ENCODE data around the gene MAP3K4. TPM values are rescaled to one million over a fixed set of nuclear protein-coding genes. Genes with fewer than 3 reads are reported as not detected.

Gene MAP3K4
- total RNA-seq, 2 experiments from 2014 or later = 42.9 to 43.4 TPM

DNA sequence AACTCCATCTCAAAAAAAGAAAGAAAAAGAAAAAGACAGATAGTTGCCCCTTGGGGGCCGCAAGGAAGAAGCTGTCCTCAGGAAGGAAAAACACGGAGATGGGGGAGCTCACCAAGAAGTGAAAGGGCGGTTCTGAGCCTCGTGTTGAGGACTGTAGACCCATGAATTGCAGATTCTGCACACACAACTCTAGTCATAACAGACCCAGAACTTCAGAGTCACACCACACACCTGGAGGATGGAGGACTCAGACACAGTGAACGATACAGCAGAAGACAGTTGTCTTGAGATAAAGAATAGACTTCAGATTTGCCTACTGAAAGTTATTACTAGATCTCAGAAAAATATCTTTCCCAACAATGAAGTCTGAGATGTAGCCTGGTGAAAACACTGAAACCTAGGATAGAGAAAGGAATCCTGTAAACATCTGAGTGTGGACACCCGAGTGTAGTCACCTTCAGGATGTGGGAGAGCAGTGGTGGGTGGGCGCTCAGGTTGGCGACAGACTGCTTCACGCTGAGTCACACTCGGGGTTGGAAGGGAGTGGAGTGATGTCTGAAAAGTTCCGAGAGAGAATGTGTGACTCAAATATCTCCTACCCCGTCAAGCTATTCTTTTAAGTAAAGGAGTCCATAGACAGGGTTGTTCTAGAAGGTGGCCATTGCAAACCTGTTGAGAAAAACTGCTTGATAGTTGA is 88.1 kb downstream of the MAP3K4 start:
- no peak overlapping the region for H3K27ac Mint-ChIP-seq
- peaks cover 11% of the 10 kb centered on the region for H3K36me3 Mint-ChIP-seq
- H3K27me3 Mint-ChIP-seq = no peaks in the 10 kb centered on the region
- H3K9me3 Mint-ChIP-seq = no peaks in the 10 kb centered on the region
- intact Hi-C loops (cut with micrococcal nuclease) = loop anchor here (1.0 to 5.0 kb wide), 5 partner anchors 23 to 193 kb away; partner anchors contain the start of genes AGPAT4 and MAP3K4
- CTCF ChIA-PET = interaction anchor here (0.6 to 1.7 kb wide), 4 partner anchors 8 to 149 kb away, joined by 3 to 6 read pairs (median 4); no protein-coding TSS in a partner anchor
- peak; percentile 89 for DNase-seq
- POLR2A ChIA-PET = interaction anchor here (1.1 to 1.6 kb wide), 3 partner anchors 19 to 194 kb away, joined by 3 to 7 read pairs (median 7); partner anchors contain the start of gene AGPAT4
- peak overlapping the region; percentile 35 for H3K4me3 Mint-ChIP-seq
- peaks cover 6% of the 10 kb centered on the region for H3K4me1 Mint-ChIP-seq (ENCODE audit: low read depth)

DNA sequence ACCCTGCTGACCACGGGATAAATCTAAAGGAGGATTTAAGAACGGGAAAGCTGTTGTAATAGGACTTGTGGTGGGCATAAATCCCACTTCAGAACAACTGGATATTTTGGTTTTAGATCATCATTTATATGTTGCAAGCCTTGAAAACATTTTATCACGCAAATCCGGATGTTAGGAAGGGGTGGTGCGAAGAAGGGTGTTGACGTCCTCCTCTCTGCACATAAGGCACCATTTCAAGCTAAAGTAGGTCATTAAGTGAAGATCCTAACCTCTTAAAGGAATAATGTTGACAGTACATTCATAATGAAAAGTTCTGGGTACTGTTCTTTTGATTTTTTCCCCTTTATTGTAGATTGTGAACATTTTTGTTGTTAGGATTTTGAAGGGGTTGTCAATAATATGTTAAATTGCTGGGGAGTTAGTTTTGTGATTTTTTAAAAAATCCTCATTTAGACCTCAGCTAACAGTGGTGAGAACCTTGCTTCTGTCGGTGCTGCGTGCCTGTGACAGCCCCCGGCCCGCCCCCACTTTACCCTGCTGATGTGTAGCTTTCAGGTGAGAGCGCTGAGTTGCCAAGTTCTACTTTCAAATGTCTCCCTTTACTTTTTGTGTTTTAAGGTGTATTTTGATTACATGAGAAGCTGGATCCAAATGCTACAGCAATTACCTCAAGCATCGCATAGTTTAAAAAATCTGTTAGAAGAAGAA is 88.8 kb downstream of the MAP3K4 start:
- Mint-ChIP-seq H3K27me3 (no peaks in the 10 kb centered on the region), H3K36me3 (peaks cover 15% of the 10 kb centered on the region), H3K9me3 (no peaks in the 10 kb centered on the region), H3K4me1 (ENCODE audit: low read depth) (peaks cover 8% of the 10 kb centered on the region), H3K4me3 (no peak overlapping the region), H3K27ac (no peak overlapping the region)
- peak; percentile 33 for DNase-seq
- intact Hi-C loops (cut with micrococcal nuclease) = loop anchor here (1.0 to 5.0 kb wide), 4 partner anchors 24 to 192 kb away; partner anchors contain the start of genes AGPAT4 and MAP3K4
- POLR2A ChIA-PET = interaction anchor here (1.1 to 1.6 kb wide), 2 partner anchors 19 to 42 kb away, joined by 3 to 7 read pairs; no protein-coding TSS in a partner anchor
- CTCF ChIA-PET = interaction anchor here (0.6 to 1.7 kb wide), 5 partner anchors 9 to 150 kb away, joined by 3 to 6 read pairs (median 3); no protein-coding TSS in a partner anchor

DNA sequence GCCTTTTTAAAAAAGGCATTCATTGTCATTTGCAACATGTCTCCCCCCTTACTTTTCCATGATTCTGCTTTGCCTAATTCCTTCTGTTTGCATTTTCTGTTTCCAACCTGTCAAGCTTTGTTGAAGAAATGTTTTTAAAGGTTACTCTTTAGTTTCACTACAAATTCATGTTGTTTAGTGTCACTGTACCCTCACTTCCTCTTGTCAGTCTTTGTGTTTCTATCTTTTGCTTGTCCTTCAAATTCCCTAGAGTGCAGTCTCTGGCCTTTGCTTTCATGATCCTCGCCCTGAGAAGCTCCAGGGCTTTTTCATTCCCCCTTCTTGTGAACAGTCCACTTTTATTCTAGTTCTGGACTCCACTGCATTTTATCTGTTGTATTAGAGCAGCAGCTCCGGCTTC is 90.6 kb downstream of the MAP3K4 start:
- H3K27me3 Mint-ChIP-seq = no peaks in the 10 kb centered on the region
- CTCF ChIA-PET = interaction anchor here (1.1 to 2.2 kb wide), 2 partner anchors 39 to 290 kb away, joined by 3 to 7 read pairs; no protein-coding TSS in a partner anchor
- POLR2A ChIA-PET = no interaction called here
- intact Hi-C loops (cut with micrococcal nuclease) = loop anchor here (5.0 kb wide), 1 partner anchor 190 kb away; the partner anchor contains the start of gene AGPAT4
- DNase-seq = no peak
- H3K36me3 Mint-ChIP-seq = peaks cover 27% of the 10 kb centered on the region
- H3K4me1 Mint-ChIP-seq (ENCODE audit: low read depth) = peaks cover 15% of the 10 kb centered on the region
- H3K9me3 Mint-ChIP-seq = no peaks in the 10 kb centered on the region
- H3K4me3 Mint-ChIP-seq = no peak overlapping the region
- no peak overlapping the region for H3K27ac Mint-ChIP-seq

DNA sequence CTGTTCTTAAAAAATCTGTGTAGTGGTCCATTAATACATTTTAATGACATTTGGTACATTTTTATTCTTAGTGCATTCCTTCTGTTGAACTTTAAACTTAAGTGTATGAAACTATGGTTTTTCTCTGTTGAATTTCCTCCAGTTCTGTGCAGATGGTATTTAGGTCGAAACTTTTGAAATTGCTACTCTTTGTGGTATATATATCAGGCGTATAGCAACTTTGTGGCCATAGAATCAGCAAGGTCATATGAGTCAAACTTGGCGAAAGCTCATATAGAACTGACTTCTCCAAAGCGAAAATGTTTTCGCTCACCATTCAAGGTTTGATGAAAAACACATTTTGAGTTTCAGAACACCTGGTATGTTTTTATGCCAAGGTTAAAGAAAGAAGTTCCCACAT is 93.7 kb downstream of the MAP3K4 start:
- peaks cover 15% of the 10 kb centered on the region for H3K4me1 Mint-ChIP-seq (ENCODE audit: low read depth)
- ChIA-PET CTCF (interaction anchor here (0.8 to 1.7 kb wide), 3 partner anchors 93 to 286 kb away, joined by 4 to 5 read pairs (median 4); partner anchors contain the start of gene MAP3K4), POLR2A (interaction anchor here (0.7 to 1.5 kb wide), 3 partner anchors 9 to 158 kb away, joined by 3 to 6 read pairs (median 4); no protein-coding TSS in a partner anchor)
- H3K27ac Mint-ChIP-seq = peak overlapping the region; percentile 52
- H3K27me3 Mint-ChIP-seq = no peaks in the 10 kb centered on the region
- H3K9me3 Mint-ChIP-seq = no peaks in the 10 kb centered on the region
- no peak overlapping the region for H3K4me3 Mint-ChIP-seq
- intact Hi-C loops (cut with micrococcal nuclease) = loop anchor here (2.0 kb wide), 1 partner anchor 28 kb away; no protein-coding TSS in a partner anchor
- peaks cover 41% of the 10 kb centered on the region for H3K36me3 Mint-ChIP-seq
- DNase-seq = no peak

DNA sequence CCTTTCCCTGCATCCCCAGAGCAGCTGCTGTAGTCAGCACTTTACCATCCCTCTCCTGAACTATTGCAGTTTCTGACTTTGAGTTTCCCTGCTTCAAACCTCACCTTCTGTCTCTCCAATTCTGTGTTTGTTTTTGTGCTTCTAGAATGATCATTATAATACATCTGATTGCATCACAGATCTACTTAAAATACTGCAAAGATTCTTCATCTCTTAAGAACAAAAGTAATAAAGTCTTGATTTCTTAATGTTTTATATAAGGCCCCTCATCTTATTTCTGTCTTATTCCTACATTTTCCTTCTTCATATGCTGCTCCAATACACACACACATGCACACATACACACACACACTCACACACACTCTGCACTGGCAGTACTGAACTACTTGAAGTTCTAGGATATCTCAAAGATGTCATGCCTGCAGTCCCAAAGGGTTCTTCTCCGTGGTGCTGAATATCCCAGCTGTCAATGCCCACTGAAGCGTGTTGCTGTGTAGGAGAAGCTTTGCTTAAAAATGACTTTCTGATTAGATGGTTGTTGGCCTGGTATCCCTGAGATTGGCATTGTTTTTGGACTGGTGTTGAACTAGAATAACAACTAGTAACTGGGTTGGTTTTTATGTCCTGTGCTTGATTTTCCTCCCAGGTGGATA is 97.2 kb downstream of the MAP3K4 start:
- Mint-ChIP-seq H3K27ac (no peak overlapping the region), H3K4me3 (no peak overlapping the region), H3K36me3 (peaks cover 57% of the 10 kb centered on the region), H3K9me3 (no peaks in the 10 kb centered on the region), H3K27me3 (no peaks in the 10 kb centered on the region), H3K4me1 (ENCODE audit: low read depth) (peaks cover 22% of the 10 kb centered on the region)
- POLR2A ChIA-PET = no interaction called here
- no peak for DNase-seq
- CTCF ChIA-PET = interaction anchor here (0.7 kb wide), 1 partner anchor 13 kb away, joined by 3 read pairs; no protein-coding TSS in a partner anchor
- intact Hi-C loops (cut with micrococcal nuclease) = no loop called here

DNA sequence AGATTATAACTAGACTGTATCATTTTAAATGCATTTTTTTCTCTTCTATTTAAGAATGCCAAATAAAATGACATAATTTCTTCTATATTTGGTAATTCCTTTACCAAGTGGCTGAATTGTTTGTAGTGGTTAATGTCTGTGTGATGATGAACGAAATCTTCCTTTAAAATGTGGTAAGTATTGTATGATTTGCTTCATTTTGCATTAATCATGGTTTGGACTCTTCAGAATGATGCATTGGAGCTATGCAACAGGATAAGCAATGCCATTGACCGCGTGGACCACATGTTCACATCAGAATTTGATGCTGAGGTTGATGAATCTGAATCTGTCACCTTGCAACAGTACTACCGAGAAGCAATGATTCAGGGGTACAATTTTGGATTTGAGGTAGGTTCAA is 99.6 kb downstream of the MAP3K4 start:
- H3K4me3 Mint-ChIP-seq = no peak overlapping the region
- no peaks in the 10 kb centered on the region for H3K9me3 Mint-ChIP-seq
- H3K36me3 Mint-ChIP-seq = peaks cover 56% of the 10 kb centered on the region
- H3K4me1 Mint-ChIP-seq (ENCODE audit: low read depth) = peaks cover 7% of the 10 kb centered on the region
- intact Hi-C loops (cut with micrococcal nuclease) = loop anchor here (10.0 kb wide), 1 partner anchor 156 kb away; no protein-coding TSS in a partner anchor
- POLR2A ChIA-PET = no interaction called here
- no peaks in the 10 kb centered on the region for H3K27me3 Mint-ChIP-seq
- H3K27ac Mint-ChIP-seq = no peak overlapping the region
- CTCF ChIA-PET = no interaction called here
- no peak for DNase-seq

DNA sequence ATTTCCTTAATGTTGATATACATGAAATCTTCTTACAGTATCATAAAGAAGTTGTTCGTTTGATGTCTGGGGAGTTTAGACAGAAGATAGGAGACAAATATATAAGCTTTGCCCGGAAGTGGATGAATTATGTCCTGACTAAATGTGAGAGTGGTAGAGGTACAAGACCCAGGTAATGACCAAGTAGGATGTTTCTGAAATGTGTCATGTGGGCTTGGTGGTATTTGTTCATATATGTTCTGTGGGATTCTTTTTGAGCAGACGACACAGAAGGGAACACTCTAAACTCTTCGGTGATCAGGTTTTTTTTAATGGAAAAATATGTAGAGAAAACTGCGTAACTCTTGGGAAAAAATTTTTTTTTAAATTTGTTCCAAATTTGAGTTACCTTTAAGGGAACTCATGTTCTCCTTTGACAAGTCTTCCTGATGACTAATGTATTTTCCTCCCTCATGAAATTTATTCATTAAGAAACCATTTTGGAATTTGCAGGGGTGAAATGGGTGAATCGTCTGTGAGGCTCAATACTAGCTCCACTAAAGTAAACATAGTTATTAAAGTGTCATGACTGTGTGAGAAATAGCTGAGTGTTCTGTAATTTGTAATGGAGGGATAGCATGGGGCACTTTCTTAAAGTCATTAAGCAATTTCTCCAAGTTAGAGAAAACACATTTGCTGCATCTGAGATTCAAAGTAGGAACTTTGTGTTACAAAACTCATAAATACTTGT is 100.6 kb downstream of the MAP3K4 start:
- Mint-ChIP-seq H3K36me3 (peaks cover 51% of the 10 kb centered on the region), H3K4me1 (ENCODE audit: low read depth) (peaks cover 7% of the 10 kb centered on the region), H3K4me3 (no peak overlapping the region), H3K27ac (no peak overlapping the region), H3K9me3 (no peaks in the 10 kb centered on the region), H3K27me3 (no peaks in the 10 kb centered on the region)
- intact Hi-C loops (cut with micrococcal nuclease) = loop anchor here (10.0 kb wide), 1 partner anchor 157 kb away; no protein-coding TSS in a partner anchor
- ChIA-PET CTCF (interaction anchor here (1.4 kb wide), 2 partner anchors 10 to 161 kb away, joined by 3 to 4 read pairs; no protein-coding TSS in a partner anchor), POLR2A (no interaction called here)
- no peak for DNase-seq

DNA sequence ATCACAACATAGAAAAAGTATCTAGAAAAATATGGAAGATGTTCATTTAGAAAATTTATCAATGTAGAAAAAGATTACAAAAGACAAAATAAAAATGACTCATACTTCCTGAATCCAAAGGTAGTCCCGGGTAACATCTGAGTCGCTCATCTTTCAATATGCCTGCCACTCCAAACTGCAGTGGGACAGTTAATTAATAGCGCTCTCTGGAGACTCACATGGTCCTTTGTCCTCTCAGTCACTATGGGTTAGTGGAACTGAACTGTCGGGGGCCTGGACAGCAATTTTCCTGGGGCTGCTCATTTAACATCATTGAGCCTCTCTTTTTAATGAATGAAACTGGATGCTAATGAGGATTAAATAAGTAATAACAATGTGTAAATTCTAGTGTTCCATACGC is 103.4 kb downstream of the MAP3K4 start:
- peaks cover 7% of the 10 kb centered on the region for H3K4me1 Mint-ChIP-seq (ENCODE audit: low read depth)
- H3K9me3 Mint-ChIP-seq = no peaks in the 10 kb centered on the region
- H3K4me3 Mint-ChIP-seq = no peak overlapping the region
- peaks cover 47% of the 10 kb centered on the region for H3K36me3 Mint-ChIP-seq
- H3K27me3 Mint-ChIP-seq = no peaks in the 10 kb centered on the region
- CTCF ChIA-PET = no interaction called here
- DNase-seq = no peak
- POLR2A ChIA-PET = no interaction called here
- intact Hi-C loops (cut with micrococcal nuclease) = loop anchor here (10.0 kb wide), 1 partner anchor 160 kb away; no protein-coding TSS in a partner anchor
- H3K27ac Mint-ChIP-seq = no peak overlapping the region

DNA sequence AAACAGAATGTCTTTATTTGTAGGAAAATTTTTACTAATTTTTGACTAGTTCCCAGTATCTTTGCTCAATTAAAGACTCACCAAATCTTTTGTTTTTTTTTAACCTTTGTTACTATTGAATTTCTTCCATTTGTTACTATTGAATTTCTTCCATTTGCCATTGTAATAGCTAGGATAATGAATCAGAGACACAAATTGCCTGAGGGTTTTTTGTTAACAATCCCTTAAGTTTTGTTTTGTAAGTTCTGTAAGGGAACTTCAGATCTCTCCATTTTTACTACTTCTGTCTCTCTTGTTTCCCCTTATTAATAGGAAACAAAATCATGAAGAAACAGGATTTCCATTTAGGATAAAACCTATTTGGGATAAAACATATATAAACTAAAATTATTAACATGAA is 104.3 kb downstream of the MAP3K4 start:
- intact Hi-C loops (cut with micrococcal nuclease) = loop anchor here (10.0 kb wide), 1 partner anchor 161 kb away; no protein-coding TSS in a partner anchor
- Mint-ChIP-seq H3K4me3 (no peak overlapping the region), H3K4me1 (ENCODE audit: low read depth) (peaks cover 7% of the 10 kb centered on the region), H3K27me3 (no peaks in the 10 kb centered on the region), H3K9me3 (no peaks in the 10 kb centered on the region), H3K27ac (no peak overlapping the region), H3K36me3 (peaks cover 45% of the 10 kb centered on the region)
- CTCF ChIA-PET = interaction anchor here (1.0 kb wide), 1 partner anchor 166 kb away, joined by 4 read pairs; no protein-coding TSS in a partner anchor
- POLR2A ChIA-PET = no interaction called here
- no peak for DNase-seq

DNA sequence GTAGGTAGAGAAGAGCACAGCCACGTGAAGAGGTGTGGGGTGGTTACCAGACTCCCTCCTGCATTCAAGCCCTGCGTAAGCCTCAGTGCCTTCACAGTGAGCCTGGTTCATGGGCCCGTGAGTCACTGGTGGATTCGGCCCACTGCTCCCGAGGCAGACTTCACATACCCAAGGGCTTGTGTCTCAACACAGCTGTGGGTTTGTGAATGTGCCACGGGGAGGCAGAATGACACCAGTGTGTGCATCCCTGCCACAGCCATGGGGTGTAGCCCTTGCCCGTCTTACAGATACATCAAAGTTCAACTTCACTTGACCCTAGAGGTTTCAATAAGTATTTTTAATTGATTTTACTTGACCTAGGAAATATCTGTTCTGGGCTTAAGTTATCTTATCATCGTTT is 108.5 kb downstream of the MAP3K4 start:
- Mint-ChIP-seq H3K36me3 (peaks cover 48% of the 10 kb centered on the region), H3K9me3 (no peaks in the 10 kb centered on the region), H3K27ac (no peak overlapping the region), H3K4me1 (ENCODE audit: low read depth) (peaks cover 3% of the 10 kb centered on the region), H3K4me3 (no peak overlapping the region), H3K27me3 (no peaks in the 10 kb centered on the region)
- DNase-seq = no peak
- intact Hi-C loops (cut with micrococcal nuclease) = no loop called here
- ChIA-PET POLR2A (no interaction called here), CTCF (interaction anchor here (0.7 kb wide), 1 partner anchor 271 kb away, joined by 3 read pairs; no protein-coding TSS in a partner anchor)

DNA sequence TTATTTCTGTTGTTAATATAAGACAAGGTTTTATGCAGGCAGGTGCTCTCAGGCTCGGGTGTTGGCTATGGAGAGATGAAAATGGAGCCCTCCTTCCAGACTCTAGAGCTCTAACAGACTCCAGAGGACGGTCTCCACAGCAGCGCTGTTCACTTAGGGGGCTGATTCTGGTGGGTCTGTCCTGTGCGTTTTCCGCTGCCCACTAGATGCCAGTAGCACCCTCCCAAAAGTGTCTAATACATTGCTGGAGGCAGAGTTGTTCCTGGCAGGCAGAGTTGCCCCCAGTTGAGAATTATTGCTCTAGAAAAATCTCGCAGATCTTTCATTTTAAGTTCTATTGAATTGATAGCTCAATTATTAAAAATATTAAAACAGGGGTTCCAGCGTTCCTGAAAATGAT is 109.9 kb downstream of the MAP3K4 start:
- H3K27me3 Mint-ChIP-seq = no peaks in the 10 kb centered on the region
- no peak overlapping the region for H3K27ac Mint-ChIP-seq
- CTCF ChIA-PET = interaction anchor here (0.6 to 1.7 kb wide), 4 partner anchors 9 to 269 kb away, joined by 3 to 8 read pairs (median 4); no protein-coding TSS in a partner anchor

More for the DNA sequence above, 109.9 kb downstream of the MAP3K4 start:
- H3K36me3 Mint-ChIP-seq = peaks cover 56% of the 10 kb centered on the region
- no peak overlapping the region for H3K4me3 Mint-ChIP-seq
- no peak for DNase-seq
- intact Hi-C loops (cut with micrococcal nuclease) = no loop called here
- H3K4me1 Mint-ChIP-seq (ENCODE audit: low read depth) = peaks cover 10% of the 10 kb centered on the region
- H3K9me3 Mint-ChIP-seq = no peaks in the 10 kb centered on the region
- POLR2A ChIA-PET = no interaction called here

All from activated CD4-positive, alpha-beta memory T cell treated with anti-CD3 and anti-CD28 coated beads for 36 hours (primary cell).